Lung (tissue), 12 donors: ENCODE results near the gene FAM168A. TPM values are rescaled to one million over a fixed set of nuclear protein-coding genes. Genes with fewer than 3 reads are reported as not detected.

Experiments used
- ATAC-seq: fragments of 200-7000 bp; cut with Tn5 transposase; one replicate; pipeline ENCODE4 v1.9.1; 2020; ENCODE audit warnings: moderate number of reproducible peaks; ENCODE audit not compliant: insufficient read depth, low FRiP score
- DNase-seq, 3 donors: peaks; one replicate each; pipeline ENCODE4 v3.0.0-alpha.2; 2013 to 2017
- H3K27ac ChIP-seq, 2 donors: one replicate each; pipeline ENCODE4 v1.5.1; 2013; ENCODE audit warnings: mild to moderate bottlenecking in 2 of 2, moderate library complexity in 2 of 2, control low read depth in 1 of 2, inconsistent platforms in 1 of 2, low read depth in 1 of 2, low read length in 1 of 2
- H3K27me3 ChIP-seq, 3 donors: one replicate each; pipeline ENCODE4 v1.5.1; 2013; ENCODE audit warnings: low read length in 2 of 3; ENCODE audit not compliant: control insufficient read depth in 3 of 3, insufficient read depth in 3 of 3
- H3K36me3 ChIP-seq, 4 donors: one replicate each; pipeline ENCODE4 v1.5.1; 2013; ENCODE audit warnings: low read length in 4 of 4, mild to moderate bottlenecking in 1 of 4, moderate library complexity in 1 of 4; ENCODE audit not compliant: control insufficient read depth in 4 of 4, insufficient read depth in 4 of 4
- H3K4me1 ChIP-seq, 5 donors: one replicate each; pipeline ENCODE4 v1.5.1; 2013; ENCODE audit warnings: low read length in 5 of 5, mild to moderate bottlenecking in 2 of 5, moderate library complexity in 1 of 5; ENCODE audit not compliant: control insufficient read depth in 5 of 5, insufficient read depth in 5 of 5
- H3K4me3 ChIP-seq: one replicate; pipeline ENCODE4 v1.5.1; 2013; ENCODE audit warnings: mild to moderate bottlenecking, control low read depth, moderate library complexity
- H3K9ac ChIP-seq, 2 donors: one replicate each; pipeline ENCODE4 v1.5.1; 2013; ENCODE audit warnings: low read length in 2 of 2, control low read depth in 1 of 2; ENCODE audit not compliant: insufficient read depth in 1 of 2
- H3K9me3 ChIP-seq, 4 donors: one replicate each; pipeline ENCODE4 v1.5.1; 2013; ENCODE audit warnings: low read length in 3 of 4, mild to moderate bottlenecking in 1 of 4, moderate library complexity in 1 of 4; ENCODE audit not compliant: control insufficient read depth in 4 of 4, insufficient read depth in 3 of 4
- CTCF ChIP-seq: IDR thresholded peaks from 2 replicates; pipeline ENCODE4 v1.5.1; 2012; ENCODE audit warnings: mild to moderate bottlenecking; ENCODE audit errors: control extremely low read depth, extremely low read depth
- WGBS, 2 donors: extraction: QIAGEN DNeasy Blood & Tissue Kit; methylation state at CpG; one replicate each; pipeline ENCODE4 v1.1.7; 2013; 5-methylcytosine and 5-hydroxymethylcytosine counted together
- polyA plus RNA-seq, 2 donors: library from polyadenylated mRNA; stranded (reverse); fragments of 200-250 nt; gene quantifications; one replicate each; pipeline ENCODE4 v1.2.1, GENCODE V29; 2013
- total RNA-seq, 2 donors: library from RNA; depleted of rRNA in 1 of 2; stranded (reverse); fragments of >200 nt in 1 of 2; gene quantifications; one replicate each; pipeline ENCODE4 v1.2.1, GENCODE V29; 2014 to 2021
- donor health status: control.
- donor health status: control.
- donor health status: Bipolar disorder and iron deficiency.
- donor health status: healthy.
- donor health status: DM: yes; HTN: yes; CAD: no.

FAM168A gene
- total and polyA plus RNA-seq, 4 donors, result 6.7 to 25.5 (median 17.1) TPM

- peaks cover 0 to 7% (median 0%) of the 10 kb centered on the region in 5 donors for H3K4me1 ChIP-seq
- ATAC-seq (no peak), DNase-seq (peak in 2 of 3 donors; percentile 35 to 51)
- peaks cover 0 to 2% (median 0%) of the 10 kb centered on the region in 4 donors for H3K36me3 ChIP-seq
- no peak overlapping the region for H3K9ac ChIP-seq
- TF ChIP-seq CTCF, result no peak
- no peaks in the 10 kb centered on the region for H3K27me3 ChIP-seq
- no peak overlapping the region for H3K4me3 ChIP-seq
- no peaks in the 10 kb centered on the region for H3K9me3 ChIP-seq
- H3K27ac ChIP-seq, result no peak overlapping the region
- WGBS, 2 donors, result 82 to 97% methylated on average over 2 of the region's 2 CpGs
These were observed 171.6 kb downstream of the FAM168A start for GRCh38 chr11:73426219-73426850.

GRCh38 chr11:73425108-73425507 is 172.8 kb downstream of the FAM168A start:
- TF ChIP-seq CTCF, result no peak

GRCh38 chr11:73423506-73423905 is 174.4 kb downstream of the FAM168A start:
- ATAC-seq (no peak), DNase-seq (no peak)
- Histone ChIP-seq H3K4me3 (no peak overlapping the region), H3K9me3 (no peaks in the 10 kb centered on the region), H3K36me3 (no peaks in the 10 kb centered on the region), H3K9ac (no peak overlapping the region), H3K27ac (no peak overlapping the region), H3K27me3 (no peaks in the 10 kb centered on the region), H3K4me1 (peaks cover 0 to 9% (median 0%) of the 10 kb centered on the region in 5 donors)
- no peak for TF ChIP-seq CTCF
- 93 to 96% methylated on average over 3 of the region's 3 CpGs for WGBS, 2 donors

More at GRCh38 chr11:73425108-73425507, 172.8 kb downstream of the FAM168A start:
- H3K4me1 ChIP-seq, result peaks cover 0 to 9% (median 0%) of the 10 kb centered on the region in 5 donors
- no peak overlapping the region for H3K27ac ChIP-seq
- DNase-seq, result peak in 1 of 3 donors; percentile 16
- no peaks in the 10 kb centered on the region for H3K27me3 ChIP-seq
- 18 to 32% methylated on average over 1 of the region's 1 CpG for WGBS, 2 donors
- peaks cover 0 to under 1% (median 0%) of the 10 kb centered on the region in 4 donors for H3K36me3 ChIP-seq
- H3K9ac ChIP-seq, result no peak overlapping the region
- no peaks in the 10 kb centered on the region for H3K9me3 ChIP-seq
- H3K4me3 ChIP-seq, result no peak overlapping the region
- peak; percentile 46 for ATAC-seq

- no peak overlapping the region for H3K27ac ChIP-seq
These were observed 175.0 kb downstream of the FAM168A start for GRCh38 chr11:73422886-73423285.

More at GRCh38 chr11:73422886-73423285, 175.0 kb downstream of the FAM168A start:
- peaks cover 0 to 9% (median 0%) of the 10 kb centered on the region in 5 donors for H3K4me1 ChIP-seq
- peaks cover 0 to 4% (median 0%) of the 10 kb centered on the region in 4 donors for H3K36me3 ChIP-seq
- DNase-seq (no peak), ATAC-seq (no peak)
- 90% methylated on average over 4 of the region's 4 CpGs for WGBS, 2 donors
- no peak overlapping the region for H3K9ac ChIP-seq
- no peaks in the 10 kb centered on the region for H3K27me3 ChIP-seq
- no peak for TF ChIP-seq CTCF
- H3K9me3 ChIP-seq, result no peaks in the 10 kb centered on the region
- no peak overlapping the region for H3K4me3 ChIP-seq
